HG03060 (cell line): Measurements from ENCODE around the gene HNRNPR.

Source experiments
- ATAC-seq: cut with Tn5 transposase; IDR thresholded peaks from one replicate; pipeline ENCODE4 v1.9.1; 2021; ENCODE audit warnings: low read depth, moderate number of reproducible peaks; ENCODE audit not compliant: unreplicated experiment

Gene HNRNPR

GRCh38 chr1:23369335-23370013, 25.4 kb upstream of the HNRNPR start, which contains the start of gene ZNF436:
Gene ZNF436, minus strand, starts transcription at chr1:23369836. Its CDS starts 1,831 bp downstream, at chr1:23368005.
- ATAC-seq, result no peak

- peak; percentile 33 for ATAC-seq
Observed at GRCh38 chr1:23368562-23369334, 24.7 kb upstream of the HNRNPR start.

- ATAC-seq, result peak; percentile 80
Observed at GRCh38 chr1:23367791-23368561, 23.9 kb upstream of the HNRNPR start.

DNA sequence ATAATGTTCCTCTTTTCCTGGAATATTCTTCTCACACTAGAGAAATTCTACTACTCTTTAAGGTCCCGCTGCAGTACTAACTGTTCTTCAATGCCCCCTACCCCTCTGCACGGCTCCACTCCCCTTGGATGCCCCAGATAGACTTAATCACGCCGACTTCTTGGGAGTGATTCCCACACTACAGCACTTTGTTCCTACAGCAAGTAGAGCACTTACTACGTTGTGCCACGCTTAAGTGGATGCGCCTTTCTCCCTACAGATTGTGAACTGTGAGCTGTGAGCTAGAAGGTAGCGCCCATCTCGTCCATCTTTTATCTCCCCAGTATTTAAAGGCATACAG, 23.3 kb upstream of the HNRNPR start:
- ATAC-seq, result no peak

GRCh38 chr1:23366598-23366997, 22.5 kb upstream of the HNRNPR start:
- no peak for ATAC-seq

DNA sequence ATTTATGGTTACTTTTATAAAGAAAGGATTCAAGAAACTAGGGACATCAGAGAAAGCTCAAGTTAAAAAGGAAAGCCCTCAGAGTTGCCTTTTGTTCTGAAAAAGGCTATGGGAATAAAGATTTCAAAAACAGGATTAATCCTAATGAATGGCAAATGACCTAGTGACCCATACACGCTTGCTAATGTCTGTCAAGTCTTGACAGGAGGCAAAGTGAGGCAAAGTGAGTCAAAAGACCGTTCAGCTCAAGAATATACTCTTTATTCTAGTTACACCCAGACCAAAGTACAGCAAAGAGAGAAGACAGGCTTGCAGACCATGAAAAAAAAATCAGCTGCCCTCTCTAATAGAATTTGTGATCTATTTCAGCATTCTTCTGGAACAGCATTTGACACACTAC, 22.1 kb upstream of the HNRNPR start:
- no peak for ATAC-seq

DNA sequence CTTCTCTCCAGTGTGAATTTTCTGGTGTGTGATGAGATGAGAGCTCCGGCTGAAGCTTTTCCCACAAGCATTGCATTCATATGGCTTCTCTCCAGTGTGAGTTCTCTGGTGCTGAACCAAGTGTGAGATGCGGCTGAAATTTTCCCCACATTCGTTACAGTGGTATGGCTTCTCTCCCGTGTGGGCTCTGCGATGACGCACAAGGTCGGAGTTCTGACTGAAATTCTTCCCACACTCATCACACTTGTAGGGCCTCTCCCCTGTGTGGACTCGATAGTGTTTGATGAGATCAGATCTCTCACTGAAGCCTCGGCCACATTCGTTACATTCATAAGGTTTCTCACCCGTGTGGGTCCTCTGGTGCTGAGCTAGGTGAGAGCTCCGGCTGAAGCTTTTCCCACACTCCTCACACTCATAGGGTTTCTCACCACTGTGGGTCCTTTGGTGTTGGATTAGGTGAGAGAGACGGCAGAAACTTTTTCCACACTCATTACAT, 18.2 kb upstream of the HNRNPR start:
- ATAC-seq, result no peak

DNA sequence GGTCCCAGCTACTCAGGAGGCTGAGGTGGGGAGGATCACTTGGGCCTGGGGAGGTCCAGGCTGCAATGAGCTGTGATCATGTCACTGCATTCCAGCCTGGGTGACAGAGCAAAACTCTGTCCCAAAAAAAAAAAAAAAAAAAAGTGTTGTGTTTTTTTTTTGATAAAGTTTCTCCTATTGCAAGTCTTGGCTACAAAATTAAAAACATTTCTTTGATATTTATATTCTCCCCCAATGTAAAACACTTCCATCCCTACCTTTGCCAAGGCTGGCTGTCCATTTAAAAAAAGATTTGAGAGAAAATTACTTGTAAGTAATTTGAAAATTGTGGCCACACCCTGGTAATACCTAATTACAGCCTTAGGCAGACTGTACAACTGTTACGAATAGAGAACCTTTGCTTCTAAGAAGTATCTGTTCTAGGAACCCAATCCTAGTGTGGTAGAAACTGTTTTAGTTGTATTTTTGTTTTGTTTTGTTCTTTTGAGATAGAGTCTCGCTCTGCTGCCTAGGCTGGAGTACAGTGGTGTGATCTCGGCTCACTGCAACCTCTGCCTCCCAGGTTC, 14.3 kb upstream of the HNRNPR start:
- ATAC-seq, result no peak

DNA sequence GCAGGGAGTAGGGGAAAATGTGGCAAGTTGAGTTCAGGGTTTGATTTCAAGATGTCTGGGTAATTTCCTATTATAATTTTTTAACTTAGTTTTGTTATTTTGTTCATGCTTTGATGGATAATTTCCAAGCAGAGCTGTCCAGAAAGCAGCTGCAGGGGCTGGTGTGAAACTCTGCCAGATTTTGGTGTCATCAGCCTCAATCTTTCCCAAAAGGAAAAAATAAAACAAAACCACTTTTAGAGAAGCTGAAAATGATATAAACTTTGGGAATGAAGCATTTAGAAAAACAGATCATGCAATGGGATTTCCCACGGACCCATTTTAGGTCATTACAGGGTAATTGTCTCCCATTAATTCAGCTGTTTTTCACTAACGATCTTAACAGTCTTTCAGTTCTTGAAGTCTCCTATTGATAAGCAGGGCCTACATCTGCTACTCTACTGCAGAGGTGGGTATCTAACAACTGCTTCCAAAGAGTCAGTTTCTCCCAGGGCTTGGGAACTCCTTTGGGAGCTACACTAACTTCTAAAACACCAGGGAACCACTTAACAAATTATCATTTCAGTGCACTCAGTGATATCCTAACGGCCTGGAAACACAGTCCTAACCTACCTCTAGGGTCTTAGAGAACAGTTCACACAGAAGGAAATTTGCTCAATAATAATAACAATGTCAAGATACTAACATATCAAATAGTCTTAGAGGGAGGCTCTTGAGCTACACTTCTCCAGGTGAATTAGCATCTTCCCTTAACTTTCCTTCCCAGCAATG, 13.2 kb upstream of the HNRNPR start:
- no peak for ATAC-seq

DNA sequence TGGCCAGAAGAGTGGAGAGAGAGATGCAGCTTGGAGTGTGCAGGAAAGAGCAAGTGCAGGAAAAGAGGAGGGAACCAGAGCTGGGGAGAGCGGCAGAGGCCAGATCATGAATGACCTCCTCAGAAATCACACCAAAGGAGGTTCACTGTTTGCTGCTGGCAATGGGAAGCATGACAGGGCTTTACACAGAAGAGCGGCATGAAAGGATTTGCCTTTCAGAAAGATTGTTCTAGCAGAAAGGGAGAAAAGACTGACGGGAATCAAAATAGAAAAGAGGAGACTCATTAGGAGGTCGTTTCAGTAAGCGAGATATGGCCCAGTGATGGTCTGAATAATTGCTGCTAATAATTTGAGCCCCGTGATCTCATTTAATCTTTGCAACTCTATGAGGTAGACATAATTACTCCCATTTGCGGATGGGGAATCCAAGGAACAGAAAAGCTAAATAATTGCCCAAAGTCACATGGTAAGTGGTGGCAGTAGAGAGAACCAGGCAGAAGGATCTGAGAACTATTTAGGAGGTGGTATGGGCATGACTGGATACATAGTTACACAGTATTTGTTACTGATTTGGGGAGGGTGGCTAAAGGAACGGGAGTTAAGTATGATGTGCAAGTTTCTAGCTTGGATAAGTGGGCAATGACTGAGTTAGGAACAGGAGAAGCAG, 12.5 kb upstream of the HNRNPR start:
- no peak for ATAC-seq

GRCh38 chr1:23354245-23354644, 10.2 kb upstream of the HNRNPR start:
- ATAC-seq, result no peak

- no peak for ATAC-seq
Observed at GRCh38 chr1:23352096-23352695, 8.1 kb upstream of the HNRNPR start.

- ATAC-seq, result no peak
Observed at GRCh38 chr1:23345920-23346319, 1.8 kb upstream of the HNRNPR start.

GRCh38 chr1:23344987-23345472, 946 bp upstream of the HNRNPR start:
- ATAC-seq, result no peak

GRCh38 chr1:23343221-23344110, 618 bp downstream of the HNRNPR start:
- ATAC-seq, result no peak

- ATAC-seq, result no peak
Observed at GRCh38 chr1:23341931-23342692, 2.0 kb downstream of the HNRNPR start.

DNA sequence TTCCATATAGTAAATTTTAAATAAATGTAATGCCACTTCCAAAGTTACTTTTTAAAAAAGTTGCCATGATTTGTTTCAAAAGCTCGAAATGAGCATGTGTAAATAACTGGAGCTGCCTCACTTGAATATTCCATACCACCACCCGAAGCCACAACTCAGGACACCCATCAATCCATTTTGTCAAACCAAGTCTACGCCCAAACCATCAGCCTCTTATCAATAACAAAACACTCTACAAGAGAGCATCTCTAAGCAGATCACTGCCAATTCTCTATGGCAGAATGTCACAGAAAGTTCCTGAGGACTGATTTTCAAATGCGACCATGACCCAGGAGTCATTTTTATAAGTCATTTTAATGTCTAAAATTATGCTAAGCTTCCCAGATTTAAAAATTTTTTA, 4.5 kb downstream of the HNRNPR start:
- ATAC-seq, result no peak
